ENCODE results near the gene LHX1.

LHX1 gene

DNA sequence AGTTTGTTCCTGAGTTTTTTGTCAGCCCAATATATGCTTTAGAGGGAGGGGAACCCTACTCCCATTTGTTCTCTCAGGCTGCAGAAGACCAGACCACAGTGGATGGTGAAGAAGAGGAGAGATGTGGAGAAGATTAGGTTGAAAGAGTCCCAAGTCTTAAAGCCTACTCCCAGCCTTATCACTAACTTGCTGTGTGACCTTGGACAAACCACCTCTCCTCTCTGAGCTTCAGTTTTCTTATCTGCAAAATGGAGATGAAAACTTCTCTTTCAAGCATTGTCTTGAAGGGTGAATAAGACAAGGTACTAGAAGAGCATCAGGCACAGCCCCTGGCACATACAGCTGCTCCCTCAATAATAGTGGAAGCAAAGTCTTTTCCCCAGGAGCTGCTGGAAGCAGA, 15.1 kb upstream of the LHX1 start:
- no peak for DNase-seq (ENCODE audit: low read depth)

DNA sequence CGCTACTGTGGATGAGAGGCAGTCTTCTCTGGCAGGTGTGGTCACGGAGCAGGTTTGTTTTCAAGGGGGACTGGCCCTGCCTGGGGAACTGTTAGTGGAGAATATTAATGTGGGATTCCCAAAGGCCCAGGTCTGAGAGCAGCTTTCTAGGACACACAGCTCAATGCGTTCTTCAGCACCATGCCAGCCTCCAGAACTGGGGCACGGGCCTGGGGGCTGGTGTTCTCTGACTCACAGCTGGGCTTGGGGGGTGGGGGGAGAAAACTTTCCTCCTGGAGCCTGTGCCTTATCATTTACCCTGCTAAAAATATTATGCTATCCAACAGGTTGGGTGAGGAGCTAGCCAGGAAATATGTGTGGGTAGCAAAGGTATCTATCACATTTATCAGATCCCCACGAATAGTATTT, 13.5 kb upstream of the LHX1 start:
- DNase-seq (ENCODE audit: low read depth) = no peak

DNA sequence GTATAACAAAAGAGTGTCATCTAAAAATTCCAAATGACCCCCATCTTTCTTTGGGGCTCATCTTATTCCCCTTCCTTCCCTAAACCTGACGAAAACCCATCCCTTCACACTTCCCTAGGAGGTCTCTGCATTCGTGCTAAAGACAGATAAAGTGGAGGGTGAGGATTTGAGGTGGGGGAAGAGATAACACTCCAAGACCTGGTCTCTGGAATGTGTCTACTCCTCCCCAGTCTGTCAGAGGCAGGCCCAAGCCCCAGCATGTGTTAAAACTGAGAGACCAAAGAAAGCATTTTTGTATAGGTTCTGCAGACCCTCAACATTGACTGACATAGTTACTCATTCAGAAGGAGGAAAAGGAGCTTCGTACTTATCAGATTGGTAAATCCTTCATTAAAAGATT, 11.0 kb upstream of the LHX1 start:
- DNase-seq (ENCODE audit: low read depth) = no peak

DNA sequence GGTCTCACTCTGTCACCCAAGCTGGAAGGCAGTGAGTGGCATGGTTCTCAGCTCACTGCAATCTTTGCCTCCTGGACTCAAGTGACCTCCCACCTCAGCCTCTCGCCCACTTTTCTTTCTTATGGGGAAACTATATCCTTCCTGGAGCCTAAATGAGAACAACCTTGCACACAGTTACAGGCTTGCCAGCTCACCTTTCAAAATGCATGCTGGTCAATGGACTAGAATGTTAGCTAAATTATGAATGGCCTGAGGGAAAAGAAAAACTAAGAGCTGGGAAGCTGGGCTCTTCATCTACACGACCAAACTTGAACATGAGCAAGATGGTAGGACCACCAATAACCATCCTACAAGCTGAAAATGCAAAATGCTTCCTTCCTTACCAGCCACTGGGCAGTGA, 10.6 kb upstream of the LHX1 start:
- DNase-seq (ENCODE audit: low read depth) = no peak

DNA sequence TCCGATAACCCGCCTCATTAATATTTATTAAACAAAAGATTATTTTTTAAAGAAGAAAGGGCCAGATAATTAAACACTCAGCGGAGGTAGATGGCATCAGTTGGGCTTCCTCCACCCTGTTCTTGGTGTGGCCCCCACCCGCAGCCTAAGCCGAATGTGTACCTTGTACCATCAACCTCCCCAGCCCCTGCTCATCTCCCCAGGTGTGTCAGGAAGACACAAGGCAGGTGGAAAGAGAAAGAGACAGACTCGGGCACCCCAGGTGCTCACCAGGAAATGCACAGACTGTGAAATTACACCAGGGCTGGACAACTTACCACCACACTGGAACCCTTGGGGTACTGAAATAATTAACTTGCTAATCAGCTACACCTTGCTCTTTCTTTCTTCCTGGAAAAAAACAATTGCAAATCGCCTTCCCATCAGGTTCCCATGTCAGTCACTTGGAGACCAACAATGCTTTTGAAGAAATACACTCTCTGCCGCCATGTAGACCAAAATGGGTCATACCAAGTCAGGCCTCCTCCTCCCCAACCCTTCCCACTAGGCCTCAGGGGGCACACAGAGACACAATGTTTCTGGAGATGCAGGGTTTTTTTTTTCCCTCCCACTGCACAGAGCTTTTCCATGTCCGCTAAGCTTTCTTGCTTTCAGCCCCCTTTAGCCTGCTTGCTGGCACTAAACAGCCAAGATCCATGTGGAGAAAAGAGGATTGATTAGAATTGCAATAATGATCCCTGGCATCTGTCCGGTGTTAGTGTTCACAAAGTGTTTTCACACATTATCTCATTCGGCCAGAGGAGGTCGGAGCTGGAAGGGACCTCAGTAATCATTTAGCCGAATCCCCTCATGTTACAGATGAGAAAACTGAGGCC, 8.6 kb upstream of the LHX1 start:
- DNase-seq (ENCODE audit: low read depth) = no peak

DNA sequence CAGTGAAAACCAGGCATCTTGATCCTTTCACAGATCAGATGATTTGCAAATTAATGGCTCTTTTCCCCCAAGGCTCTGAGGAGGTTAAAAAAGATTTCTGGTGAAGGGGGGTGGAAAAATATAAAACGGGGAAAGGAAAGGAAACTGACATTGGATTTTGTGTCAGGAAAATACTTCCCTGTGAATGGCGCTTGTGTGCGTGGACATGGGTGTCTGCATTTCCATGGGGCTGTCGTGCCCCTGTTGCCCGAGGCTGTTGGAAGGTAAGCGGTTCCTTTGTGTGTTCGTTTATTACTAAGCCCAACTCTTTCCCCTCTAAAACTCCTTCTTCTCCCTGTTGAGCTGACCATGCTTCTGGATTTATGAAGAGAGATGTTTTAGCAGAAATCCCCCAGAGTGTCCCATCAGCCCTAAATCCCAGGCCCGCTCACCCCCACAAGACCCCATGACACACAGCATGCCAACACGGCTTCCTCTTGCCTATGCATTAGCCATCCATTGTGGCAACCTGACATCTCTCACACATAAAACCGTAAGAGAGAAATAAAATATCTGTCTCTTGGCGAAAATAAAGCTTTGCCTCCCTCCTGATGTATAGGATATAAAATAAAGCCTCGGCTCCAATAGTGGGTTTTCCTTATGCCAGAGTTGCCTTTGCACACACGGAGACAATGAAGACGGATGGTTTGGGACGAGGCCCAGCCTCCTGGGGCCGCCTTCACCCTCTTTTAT, 7.3 kb upstream of the LHX1 start:
- DNase-seq (ENCODE audit: low read depth) = no peak

DNA sequence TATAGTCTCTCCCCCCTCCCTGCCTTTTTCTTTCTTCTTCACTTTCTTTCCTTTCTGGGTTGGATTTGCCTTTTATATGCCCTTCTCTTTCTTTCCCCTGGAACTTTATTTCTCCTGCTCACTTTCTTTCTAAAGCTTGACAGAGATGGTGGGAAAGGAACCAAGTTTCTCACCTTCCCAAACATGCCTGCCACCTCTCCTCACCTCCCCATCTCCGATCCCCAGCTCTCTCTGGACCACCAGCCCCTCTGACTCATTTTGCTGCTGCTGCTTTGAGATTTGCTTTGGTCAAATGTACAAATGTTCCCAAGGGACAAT, 6.7 kb upstream of the LHX1 start:
- DNase-seq (ENCODE audit: low read depth) = no peak

DNA sequence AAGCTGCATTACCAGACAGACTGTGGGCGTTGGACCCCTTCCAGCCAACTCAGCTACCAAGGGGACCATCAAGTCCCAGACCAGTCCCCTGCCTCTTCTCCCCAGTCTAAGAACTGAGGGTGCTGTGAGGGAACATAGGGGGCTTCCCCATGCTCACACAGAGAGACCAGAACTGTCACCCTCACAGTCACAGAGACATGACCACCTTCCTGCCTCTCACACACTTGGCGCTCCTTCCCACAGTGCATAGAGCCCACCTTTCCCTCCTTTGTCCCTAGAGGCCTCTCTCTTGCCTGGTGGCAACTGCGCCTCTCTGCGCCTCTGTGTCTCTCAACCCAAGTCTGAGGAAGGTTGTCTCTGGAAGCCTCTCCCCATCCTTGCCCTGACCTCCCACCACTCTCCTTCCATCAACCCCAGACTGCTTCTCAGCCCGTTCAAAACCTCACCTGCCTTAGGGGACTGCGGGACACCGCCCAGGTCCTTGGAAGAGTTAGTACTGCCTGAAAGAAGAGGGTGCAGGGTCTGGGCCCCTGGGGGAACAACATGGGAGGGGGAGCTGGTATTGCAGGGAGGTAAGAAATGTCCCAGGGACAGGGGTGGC, 6.1 kb upstream of the LHX1 start:
- no peak for DNase-seq (ENCODE audit: low read depth)

DNA sequence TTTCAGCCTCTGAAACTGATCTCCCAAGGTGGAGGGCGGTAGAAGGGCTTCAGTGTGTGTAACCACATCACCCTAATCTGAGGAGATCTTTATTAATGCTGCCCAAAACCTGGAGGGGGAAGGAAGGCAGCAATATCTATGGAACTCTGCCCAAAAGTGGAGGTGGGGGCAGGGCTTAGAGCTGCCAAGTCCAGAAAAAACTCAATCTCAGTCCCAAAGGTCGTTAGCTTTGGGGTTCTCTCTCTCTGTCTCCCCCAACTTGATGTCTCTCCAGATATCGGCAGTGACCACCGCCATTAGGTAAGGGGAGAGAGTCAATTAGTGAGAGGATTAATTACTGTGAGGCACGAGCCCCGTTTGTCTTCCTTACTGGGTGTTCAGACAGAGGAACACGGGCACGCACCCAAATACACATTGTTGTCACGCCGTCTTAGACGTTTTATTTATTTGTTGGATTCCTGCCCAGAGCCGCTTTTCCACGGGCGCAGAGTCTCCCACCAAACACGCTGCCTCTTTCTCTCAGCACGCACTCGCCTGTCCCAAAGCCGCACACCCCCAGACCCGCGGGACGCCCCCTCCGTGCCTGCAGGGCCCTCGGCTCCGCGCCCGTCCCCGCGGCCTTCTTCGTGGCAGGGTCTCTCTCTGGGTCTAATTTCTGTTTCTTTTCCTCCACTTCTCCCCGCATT, 5.4 kb upstream of the LHX1 start:
- DNase-seq (ENCODE audit: low read depth) = no peak

DNA sequence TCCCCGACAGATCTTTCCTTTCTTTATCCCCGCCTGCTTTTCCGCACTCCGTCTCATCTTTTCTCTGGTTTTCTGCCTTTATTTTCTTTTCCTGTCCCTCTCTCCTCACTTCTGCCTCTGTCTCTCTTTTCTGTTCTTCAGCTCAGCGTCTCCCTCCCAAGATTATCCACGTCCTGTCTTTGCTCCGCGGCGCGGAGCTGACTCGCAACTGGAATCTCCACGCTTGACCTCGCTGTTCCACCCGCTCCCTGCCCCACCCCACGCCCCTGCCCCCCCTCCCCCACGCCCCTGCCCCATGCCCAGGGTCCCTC, 4.9 kb upstream of the LHX1 start:
- no peak for DNase-seq (ENCODE audit: low read depth)

DNA sequence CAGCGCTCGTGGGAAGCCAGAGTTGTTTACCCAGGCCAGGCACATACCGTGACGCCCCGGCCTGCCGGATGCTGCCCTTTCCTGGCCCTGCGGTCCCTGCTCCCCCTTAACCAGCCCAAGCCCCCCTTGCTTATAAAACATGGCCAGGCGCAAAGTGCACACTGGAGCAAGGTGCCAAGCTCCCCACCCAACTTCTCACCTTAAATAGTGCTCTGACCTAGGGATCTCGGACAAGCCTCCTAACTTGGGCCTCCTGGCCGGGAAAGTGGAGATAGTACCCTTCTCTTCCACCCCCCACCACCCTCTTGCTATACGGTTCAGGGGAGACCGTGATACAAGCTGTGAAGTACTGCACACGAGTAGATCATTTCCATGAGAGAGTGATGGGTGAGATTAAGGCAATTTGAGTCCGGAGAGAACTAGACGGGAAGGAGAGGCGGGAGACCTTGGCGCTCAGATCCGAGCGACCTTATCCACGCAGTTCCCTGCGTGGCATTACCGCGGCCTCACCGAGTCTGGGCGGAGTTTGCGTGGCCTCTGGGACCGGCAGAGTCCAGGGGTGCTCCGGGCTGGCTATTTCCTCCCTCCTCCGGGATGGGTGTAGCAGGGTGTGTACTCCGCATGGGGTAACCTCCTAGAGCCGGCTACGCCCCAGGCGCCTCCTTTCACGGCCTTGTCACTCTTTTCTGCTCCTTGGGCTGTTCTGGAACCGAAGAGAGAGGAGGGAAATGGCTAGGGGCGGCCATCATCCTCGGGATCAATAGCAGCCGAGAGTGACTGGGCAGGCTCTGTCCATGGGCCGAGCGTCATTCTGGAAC, 4.4 kb upstream of the LHX1 start:
- DNase-seq (ENCODE audit: low read depth) = no peak

DNA sequence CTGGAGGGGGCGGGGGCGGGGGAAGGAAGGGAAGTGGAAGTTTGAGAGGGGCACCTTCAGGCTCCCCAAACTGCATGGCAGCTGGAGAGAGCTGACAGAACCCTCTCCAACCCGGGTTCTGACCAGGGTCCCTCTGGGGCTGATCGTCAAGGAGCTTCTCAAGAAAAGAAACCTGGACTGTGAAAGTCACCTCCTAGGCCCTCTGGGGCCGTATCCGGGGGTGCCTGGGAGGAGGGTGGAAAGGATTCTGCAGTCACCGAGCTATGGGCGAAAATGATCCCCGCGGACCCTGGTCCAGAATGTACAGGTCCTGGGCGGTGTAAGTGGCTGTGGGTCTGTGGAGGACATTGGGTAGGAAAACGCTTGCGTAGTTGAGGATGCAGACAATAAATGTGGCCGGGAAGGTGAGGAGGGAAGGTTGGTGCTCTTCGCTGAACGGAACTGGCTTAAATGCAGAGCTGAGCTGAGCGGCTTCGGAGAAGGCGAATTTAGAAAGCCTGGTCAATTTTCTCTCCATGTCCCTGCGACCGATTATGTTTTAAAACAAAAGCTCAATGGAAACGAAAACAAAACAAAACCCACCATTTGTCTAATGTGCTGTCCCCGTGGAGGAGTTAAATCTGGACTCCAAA, 3.6 kb upstream of the LHX1 start:
- DNase-seq (ENCODE audit: low read depth) = no peak

DNA sequence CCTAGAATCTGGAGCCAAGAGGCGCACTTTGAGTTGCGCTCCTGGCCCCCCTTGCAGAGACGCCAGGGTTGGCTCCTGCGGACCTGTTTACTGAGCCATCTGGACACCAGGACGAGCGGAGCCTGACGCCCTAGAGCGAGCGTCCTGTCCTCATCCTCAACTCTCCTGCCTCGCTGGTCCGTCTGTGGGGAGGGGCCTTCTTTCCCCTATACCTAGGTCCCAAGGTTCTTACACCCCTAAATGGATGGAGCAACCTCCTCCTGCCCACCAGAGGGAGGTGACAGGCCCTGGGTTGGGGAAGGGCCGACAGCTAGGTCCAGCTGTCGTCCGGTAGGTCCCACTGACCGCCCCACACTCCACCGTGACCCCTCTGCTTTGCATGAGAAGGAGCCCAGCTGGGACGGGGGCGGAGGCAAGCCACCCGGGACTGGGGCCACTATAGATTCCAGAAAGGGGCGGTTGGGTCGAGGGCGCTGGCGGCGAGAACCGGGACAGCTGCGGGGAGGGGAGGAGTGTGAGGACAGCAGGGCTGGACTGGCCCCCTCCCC, 3.1 kb upstream of the LHX1 start:
- no peak for DNase-seq (ENCODE audit: low read depth)

DNA sequence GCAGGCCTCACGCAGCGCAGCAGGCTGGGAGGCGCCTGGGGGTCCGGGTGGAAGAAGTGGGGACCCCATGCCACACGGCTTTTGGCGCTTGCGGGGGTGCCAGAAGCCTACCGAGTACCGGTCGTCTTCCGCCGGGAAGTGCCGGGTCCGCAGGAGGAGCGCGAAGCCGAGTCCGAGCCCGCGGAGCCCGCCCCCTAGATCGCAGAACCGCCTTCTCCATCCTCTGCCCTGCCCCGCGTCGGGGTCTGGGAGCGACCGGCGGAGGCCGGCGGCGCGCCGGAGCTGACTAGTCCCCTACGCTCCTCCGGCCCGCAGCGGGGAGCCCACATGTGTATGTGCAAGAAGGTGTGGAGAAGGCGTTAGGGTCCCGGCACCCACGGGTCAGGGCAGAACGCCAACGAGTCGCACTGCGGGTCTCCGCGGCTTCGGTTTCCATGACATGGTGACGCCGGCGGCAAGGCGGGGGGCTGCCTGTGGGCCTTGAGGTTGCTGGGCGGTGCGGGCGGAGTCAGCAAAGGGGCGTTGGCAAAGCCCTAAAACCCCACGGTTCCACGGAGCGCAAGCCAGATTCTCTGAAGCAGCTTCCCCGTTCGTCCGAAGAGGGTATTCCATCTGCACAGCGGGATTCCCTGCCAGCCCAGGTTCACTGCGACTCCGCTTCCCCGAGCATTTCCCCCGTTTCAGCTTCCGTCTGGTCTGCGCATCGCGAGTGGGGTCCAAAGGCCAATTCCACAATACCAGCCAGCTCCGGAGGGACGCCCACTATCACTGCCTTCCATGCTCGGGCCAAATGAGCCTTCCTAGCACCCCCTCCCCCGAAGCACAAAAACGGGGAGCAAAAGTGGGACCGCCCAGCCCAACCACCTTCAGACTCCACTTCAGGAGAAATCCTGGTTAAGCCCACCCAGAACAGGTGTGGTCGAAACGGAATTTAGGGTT, 2.3 kb upstream of the LHX1 start:
- DNase-seq (ENCODE audit: low read depth) = no peak

DNA sequence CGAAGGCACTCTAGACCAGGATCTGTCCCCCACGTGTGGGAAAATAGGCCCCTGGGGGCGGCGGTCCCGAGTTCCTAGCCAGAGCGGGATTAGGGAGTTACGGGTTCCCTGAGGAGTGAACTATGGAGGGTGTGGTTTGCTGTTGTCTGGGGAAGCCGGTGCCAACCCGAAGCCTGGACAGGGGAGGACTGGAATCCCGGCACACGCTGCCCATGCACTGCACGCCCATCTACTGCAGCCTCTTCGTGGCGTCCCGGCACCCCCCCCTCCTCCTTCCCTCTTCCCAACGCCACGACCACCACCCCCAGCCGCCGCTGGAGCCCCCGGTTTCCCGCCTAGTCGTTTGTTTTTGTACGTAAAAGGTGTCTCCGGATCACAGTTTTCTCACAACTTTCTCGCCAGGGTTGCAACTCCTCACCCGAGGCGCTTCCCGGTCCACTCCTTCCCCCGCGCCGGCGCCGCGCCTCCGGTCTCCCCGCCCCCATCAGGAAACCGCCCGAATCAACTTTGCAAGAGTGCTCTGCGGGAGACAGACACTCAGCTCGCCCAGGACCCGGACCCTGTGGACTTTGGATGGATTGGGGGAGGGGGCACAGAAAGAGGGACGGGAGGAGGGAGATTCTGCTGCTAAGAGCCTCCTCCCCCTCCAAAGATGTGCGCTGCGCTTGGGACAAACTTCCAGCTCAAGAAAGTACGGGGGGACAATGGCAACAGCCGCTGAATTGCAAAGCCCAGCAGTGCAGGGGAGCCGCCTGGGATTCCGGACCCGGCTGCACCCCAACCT, 1.4 kb upstream of the LHX1 start:
- DNase-seq (ENCODE audit: low read depth) = no peak

DNA sequence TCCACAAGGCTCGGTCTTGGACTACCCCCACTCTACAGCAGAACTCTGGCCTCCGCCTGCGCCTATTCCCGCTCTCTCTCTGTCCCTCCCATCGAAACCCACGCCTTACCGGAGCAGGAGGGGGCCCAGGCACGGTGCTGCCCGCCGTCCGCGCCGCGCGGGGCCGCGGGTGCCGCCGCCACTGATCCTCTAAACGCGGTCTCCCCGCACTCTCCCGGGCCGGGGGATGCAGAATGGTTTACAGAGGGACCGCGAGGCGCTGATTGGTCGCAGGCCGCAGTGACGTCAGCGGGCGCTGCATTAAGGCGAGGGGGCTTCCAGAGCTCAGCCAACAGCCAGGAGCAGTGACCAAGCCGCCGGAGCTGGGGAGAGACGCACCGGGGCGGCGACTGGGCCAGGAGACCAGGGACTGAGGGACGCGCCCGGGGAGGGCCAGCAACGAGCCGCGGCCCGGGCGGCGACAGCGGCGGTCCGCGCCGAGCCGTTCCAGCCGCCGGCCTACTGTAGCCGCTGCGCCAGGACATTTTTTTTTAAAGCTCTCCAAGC, 747 bp upstream of the LHX1 start:
- no peak for DNase-seq (ENCODE audit: low read depth)

DNA sequence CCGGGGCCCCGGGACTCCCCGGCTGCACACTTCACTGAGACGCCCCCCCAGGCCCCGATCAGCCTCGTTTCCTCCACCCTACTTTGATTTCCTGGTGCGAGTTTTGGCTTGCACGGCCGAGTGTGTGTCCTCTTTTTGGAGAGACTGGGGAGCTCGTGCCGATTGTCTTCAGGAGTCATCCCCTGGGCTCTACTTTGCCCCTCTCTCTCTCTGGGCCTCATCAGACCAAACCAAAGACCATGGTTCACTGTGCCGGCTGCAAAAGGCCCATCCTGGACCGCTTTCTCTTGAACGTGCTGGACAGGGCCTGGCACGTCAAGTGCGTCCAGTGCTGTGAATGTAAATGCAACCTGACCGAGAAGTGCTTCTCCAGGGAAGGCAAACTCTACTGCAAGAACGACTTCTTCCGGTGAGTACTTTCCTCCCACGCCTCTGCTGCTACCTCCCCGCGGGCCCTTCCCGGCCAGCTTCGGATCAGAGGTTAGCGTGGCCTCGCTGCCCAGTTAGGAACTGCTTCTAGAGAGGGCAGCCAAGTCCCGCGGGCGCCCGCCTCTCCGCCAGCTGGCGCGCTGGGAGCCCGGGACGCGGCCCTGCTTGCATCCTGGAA, 787 bp downstream of the LHX1 start:
- DNase-seq (ENCODE audit: low read depth) = no peak

DNA sequence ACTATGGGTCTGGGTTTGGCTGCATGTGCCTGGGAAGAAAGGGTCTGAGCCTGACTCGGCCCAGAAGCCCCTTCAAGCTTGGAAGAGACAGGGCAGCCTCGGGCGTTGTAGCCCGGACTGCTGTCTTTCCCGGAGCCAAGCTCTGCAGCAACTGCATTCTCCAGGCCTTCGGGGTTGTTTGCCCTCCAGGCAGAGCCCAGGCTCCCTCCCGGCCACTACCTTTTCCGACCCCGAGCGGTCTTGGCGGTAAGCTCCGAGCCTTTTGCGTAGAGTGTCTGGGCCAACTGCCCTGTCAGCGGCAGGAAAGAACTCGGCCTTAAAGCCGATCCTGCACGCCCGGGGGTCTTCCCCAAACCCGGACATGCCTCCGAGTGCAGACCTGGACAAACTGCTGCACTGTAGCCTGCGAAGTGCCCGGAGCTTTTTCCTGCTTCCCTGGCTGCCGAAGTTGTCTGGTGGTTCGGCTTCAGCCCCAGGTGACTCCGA, 1.3 kb downstream of the LHX1 start:
- no peak for DNase-seq (ENCODE audit: low read depth)

Data from stimulated activated CD8-positive, alpha-beta memory T cell treated with anti-CD3 and anti-CD28 coated beads, Interleukin-12 subunit alpha, Interleukin-12 subunit beta, amount 100 ng/mL, for 1 hour (primary cell).